Central memory CD4-positive, alpha-beta T cell (primary cell): Measurements from ENCODE around the gene ASTL.
"Not testable (repeated sequence)": the region's sequence is repeated elsewhere in the genome, so short reads cannot be mapped to it uniquely, and the experiment has no call there.

Source experiments
- DNase-seq: peaks from one replicate; pipeline ENCODE4 v3.0.0; 2022

Gene ASTL

GRCh38 chr2:96146153-96146880 lies 8.0 kb upstream of the ASTL start:
- peak; percentile 95 for DNase-seq

DNA sequence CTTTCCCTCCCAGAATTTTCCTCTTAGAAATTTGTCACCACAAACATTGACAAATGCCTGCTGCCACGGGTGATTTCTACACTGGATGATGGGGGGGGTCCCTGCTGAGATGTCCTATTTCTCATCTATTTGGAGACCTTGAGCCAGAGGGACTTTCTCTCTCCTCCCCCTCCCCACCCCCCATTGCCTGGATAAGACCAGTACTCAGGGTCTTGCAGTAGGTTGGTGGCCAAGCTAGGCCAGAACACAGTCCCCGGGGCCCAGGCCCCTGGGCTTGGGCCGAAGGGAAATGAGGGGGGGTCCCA lies 7.5 kb upstream of the ASTL start:
- no peak for DNase-seq

- DNase-seq = peak; percentile 88
Measured at GRCh38 chr2:96145036-96145847, 6.9 kb upstream of the ASTL start, which contains the start of gene DUSP2. TSS of gene DUSP2 (minus strand) at chr2:96145440. CDS start at chr2:96145354, 86 bp downstream.

- peak; percentile 42 for DNase-seq
Measured at GRCh38 chr2:96144481-96145035, 6.3 kb upstream of the ASTL start.

GRCh38 chr2:96143848-96144480 lies 5.7 kb upstream of the ASTL start:
- peak; percentile 42 for DNase-seq

- DNase-seq = no peak
Measured at GRCh38 chr2:96143231-96143847, 5.0 kb upstream of the ASTL start.

GRCh38 chr2:96142217-96143113 lies 4.2 kb upstream of the ASTL start:
- DNase-seq = peak; percentile 60

DNA sequence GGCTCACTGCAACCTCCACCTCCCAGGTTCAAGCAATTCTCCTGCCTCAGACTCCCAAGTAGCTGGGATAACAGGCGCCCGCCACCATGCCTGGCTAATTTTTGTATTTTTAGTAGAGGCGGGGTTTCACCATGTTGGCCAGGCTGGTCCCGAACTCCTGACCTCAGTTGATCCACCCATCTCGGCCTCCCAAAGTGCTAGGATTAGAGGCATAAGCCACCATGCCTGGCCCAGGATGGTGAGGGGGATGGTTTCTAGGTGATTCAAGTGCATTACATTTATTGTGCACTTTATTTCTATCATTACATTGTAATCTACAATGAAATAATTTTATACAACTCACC lies 3.3 kb upstream of the ASTL start:
- DNase-seq = not testable (repeated sequence)

- no peak for DNase-seq
Measured at GRCh38 chr2:96140941-96141623, 2.8 kb upstream of the ASTL start.

- no peak for DNase-seq
Measured at GRCh38 chr2:96139181-96139758, 968 bp upstream of the ASTL start.

DNA sequence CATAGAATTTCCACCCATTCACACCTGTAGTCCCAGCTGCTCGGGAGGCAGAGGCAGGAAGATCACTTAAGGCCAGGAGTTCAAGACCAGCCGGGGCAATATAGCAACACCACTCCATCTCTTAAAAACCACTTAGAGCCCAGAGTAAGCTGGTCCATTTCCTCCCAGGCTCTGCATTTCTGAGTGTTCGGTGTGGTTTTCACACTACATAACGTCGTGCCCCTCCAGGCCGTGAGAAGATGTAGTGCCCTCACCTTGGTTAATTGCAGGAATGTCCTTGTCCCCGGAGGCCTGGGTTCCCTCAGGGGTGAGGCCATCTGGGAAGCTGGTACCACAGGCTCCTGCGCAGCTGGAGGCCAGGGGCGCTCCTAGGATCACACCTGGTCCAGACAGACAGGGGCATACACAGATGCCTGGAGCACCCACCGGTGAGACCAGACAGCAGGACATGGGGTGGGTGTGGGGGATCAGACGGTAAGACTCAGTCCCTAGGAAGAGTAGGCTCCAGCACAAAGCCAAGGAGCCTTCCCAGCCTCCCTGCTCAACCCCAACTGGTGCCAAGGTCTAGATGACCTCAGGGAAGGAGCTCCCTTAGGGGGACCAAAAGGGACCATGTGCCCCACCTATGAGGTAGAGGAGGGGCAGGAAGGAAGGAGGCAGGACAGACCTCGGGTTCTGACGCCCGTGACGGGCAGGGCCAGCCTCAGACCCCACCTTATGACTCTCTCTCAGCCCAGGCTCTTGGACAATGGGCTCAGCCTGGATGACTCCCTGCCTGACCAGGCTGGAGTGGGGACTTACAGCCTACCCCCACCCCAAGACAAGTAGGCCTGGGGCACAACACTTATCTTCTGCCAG lies 752 bp downstream of the ASTL start:
- DNase-seq = no peak

GRCh38 chr2:96136129-96136720 lies 2.1 kb downstream of the ASTL start:
- DNase-seq = no peak

GRCh38 chr2:96135621-96136020 lies 2.7 kb downstream of the ASTL start:
- no peak for DNase-seq

DNA sequence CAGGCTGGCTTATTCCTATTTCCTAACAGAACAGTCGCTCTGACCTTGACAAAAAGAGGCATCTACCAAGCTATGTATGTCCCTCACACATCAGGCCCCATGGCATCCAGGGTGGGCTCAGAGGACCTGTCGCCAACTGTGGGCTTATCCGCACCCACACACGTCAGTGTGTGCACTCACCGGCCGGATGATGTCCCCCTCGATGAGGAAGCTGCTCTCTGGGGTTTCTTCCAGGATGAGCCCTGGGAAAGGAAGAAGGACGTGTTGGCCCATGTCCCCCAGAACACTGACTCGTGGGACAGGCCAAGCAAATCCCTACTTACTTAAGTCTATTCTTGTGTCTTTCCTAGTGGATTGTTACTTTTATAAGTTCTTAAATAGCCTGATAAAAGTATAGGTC lies 3.1 kb downstream of the ASTL start:
- DNase-seq = no peak

DNA sequence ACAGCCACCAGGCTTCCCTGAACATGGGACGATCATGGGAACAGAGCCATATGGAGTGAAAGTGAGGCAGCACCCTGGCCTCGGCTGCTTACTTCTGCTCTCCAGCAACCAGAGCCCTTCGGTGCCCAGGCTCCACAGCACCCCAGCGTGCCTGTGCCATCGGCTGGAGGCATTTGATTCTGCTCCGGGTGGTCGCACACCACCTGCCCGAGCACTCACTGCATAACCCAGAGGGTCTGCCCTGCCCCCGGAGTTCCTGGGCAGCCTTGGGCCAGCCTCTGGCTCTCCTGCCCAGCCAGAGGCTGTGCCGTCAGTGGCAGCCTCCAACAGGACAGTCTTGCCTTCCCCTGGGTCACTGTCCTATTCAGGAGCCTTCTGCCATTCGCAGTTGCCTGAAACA lies 3.9 kb downstream of the ASTL start:
- no peak for DNase-seq

DNA sequence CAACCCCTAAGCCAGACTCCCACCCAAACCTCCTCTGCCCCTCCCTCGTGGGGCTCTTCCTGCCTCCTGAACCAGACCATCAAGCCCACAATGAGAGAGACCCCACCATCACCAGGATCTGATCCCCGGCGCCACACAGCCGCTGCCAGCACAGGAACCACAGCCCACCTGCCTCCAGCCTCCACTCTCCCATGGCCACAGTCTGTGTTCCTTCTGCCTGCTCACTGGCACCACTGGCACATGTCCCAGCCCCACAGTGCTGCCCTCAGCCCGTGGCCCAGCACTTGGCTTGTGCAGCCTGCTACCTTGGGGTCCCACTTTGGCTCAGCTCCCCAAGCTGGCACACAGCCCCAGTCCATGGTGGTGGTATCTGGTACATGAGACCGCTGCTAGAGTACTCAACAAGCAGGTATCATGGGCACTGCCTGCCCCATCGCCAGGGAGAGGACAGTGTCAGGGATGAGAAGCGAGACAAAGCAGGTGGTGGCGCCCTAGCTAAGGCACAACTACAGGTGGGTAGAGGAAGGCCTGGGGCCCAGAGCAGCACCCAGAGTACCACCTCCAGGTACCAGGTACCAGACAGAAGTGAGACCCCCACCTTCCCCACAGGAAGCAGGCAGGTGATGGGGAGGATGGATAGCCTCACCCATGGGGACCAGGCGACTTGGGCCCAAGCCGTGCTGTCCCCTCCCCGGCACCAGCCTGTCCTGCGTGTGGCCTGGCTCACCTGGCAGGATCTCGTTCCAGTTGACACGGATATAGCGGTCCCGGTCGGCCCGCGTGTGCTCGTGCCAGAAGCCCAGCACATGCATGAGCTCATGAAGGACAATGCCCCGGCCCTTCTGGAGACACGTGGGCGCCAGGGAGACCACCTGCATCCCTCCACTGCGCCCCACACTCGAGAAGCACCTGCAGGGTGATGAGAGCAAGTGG lies 6.2 kb downstream of the ASTL start:
- DNase-seq = no peak

- DNase-seq = no peak
Measured at GRCh38 chr2:96131152-96131812, 7.0 kb downstream of the ASTL start.

DNA sequence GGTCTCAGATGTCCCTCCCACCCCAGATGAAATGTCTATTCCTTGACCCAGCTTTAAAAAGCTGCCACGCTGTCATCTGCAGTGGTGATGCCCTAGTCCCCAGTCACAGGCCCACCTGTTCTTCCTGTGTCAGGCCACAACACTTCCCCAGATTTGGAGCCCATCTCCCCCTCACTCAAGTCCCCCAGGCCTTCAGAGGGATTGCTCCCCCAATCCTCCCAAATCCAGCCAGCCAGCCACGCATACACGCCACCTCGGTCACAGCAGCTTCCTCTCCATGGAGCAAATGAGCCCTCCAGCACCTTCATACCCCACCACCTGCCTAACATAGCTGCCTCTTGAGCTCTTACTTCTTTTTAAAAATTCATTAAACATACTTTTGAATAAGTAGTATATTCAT lies 7.8 kb downstream of the ASTL start:
- no peak for DNase-seq
